PFSK-1 (cell line): Measurements from ENCODE around the gene TGM4.

Experiments
- POLR2AphosphoS5 ChIP-seq: IDR thresholded peaks from 2 replicates; pipeline ENCODE4 v1.6.1; 2012; ENCODE audit warnings: low read depth, mild to moderate bottlenecking, control low read depth, low read length, moderate library complexity
- REST ChIP-seq, 2 experiments: IDR thresholded peaks; 2 replicates each; pipeline versions ENCODE4 v1.6.1 to v1.8.0; 2011 to 2012; ENCODE audit warnings: low read depth in 2 of 2, low read length in 2 of 2, control low read depth in 1 of 2, inconsistent platforms in 1 of 2, mild to moderate bottlenecking in 1 of 2, moderate library complexity in 1 of 2; ENCODE audit not compliant: insufficient read depth in 1 of 2

- TF ChIP-seq POLR2AphosphoS5: no peak
- no peak for TF ChIP-seq REST (IDR thresholded peaks at IDR 0.05; ENCODE audit: insufficient read depth in 1 of 2, low read depth in 2 of 2, low read length in 2 of 2)
Observed at GRCh38 chr3:44848634-44849033, 25.8 kb upstream of the TGM4 start.
